Duodenal mucosa (tissue), 2 donors: ENCODE data around the gene PLXNA2.

Experiments used
- H3K27ac ChIP-seq: one replicate; pipeline ENCODE4 v1.7.0; 2013; ENCODE audit warnings: low read depth, low read length
- H3K27me3 ChIP-seq, 2 donors: one replicate each; pipeline ENCODE4 v1.7.0; 2013; ENCODE audit warnings: low read length in 2 of 2, control low read depth in 1 of 2; ENCODE audit not compliant: insufficient read depth in 2 of 2, control insufficient read depth in 1 of 2
- H3K36me3 ChIP-seq, 2 donors: one replicate each; pipeline ENCODE4 v1.7.0; 2013; ENCODE audit warnings: low read length in 2 of 2, control low read depth in 1 of 2; ENCODE audit not compliant: insufficient read depth in 2 of 2, control insufficient read depth in 1 of 2
- H3K4me1 ChIP-seq, 2 donors: one replicate each; pipeline ENCODE4 v1.7.0; 2013; ENCODE audit warnings: low read length in 2 of 2, control low read depth in 1 of 2; ENCODE audit not compliant: insufficient read depth in 2 of 2, control insufficient read depth in 1 of 2
- H3K4me3 ChIP-seq, 2 donors: one replicate each; pipeline ENCODE4 v1.7.0; 2013; ENCODE audit warnings: low read length in 2 of 2, low read depth in 1 of 2
- H3K9ac ChIP-seq, 2 donors: one replicate each; pipeline ENCODE4 v1.7.0; 2013; ENCODE audit warnings: low read length in 2 of 2, low read depth in 1 of 2
- H3K9me3 ChIP-seq, 2 donors: one replicate each; pipeline ENCODE4 v1.7.0; 2013; ENCODE audit warnings: low read length in 2 of 2, control low read depth in 1 of 2; ENCODE audit not compliant: control insufficient read depth in 1 of 2

PLXNA2 gene, protein sequence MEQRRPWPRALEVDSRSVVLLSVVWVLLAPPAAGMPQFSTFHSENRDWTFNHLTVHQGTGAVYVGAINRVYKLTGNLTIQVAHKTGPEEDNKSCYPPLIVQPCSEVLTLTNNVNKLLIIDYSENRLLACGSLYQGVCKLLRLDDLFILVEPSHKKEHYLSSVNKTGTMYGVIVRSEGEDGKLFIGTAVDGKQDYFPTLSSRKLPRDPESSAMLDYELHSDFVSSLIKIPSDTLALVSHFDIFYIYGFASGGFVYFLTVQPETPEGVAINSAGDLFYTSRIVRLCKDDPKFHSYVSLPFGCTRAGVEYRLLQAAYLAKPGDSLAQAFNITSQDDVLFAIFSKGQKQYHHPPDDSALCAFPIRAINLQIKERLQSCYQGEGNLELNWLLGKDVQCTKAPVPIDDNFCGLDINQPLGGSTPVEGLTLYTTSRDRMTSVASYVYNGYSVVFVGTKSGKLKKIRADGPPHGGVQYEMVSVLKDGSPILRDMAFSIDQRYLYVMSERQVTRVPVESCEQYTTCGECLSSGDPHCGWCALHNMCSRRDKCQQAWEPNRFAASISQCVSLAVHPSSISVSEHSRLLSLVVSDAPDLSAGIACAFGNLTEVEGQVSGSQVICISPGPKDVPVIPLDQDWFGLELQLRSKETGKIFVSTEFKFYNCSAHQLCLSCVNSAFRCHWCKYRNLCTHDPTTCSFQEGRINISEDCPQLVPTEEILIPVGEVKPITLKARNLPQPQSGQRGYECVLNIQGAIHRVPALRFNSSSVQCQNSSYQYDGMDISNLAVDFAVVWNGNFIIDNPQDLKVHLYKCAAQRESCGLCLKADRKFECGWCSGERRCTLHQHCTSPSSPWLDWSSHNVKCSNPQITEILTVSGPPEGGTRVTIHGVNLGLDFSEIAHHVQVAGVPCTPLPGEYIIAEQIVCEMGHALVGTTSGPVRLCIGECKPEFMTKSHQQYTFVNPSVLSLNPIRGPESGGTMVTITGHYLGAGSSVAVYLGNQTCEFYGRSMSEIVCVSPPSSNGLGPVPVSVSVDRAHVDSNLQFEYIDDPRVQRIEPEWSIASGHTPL (N-terminal part only)

GRCh38 chr1:208243967-208244916 is at the start of gene PLXNA2:
TSS of gene PLXNA2 (minus strand) at chr1:208244384. CDS start at chr1:208217922, 26,462 bp downstream.
- H3K4me3 ChIP-seq: peak within 1 kb of the TSS; percentile 86 to 89
- peaks cover 31 to 34% of the 10 kb centered on the region in 2 donors for H3K4me1 ChIP-seq
- peak within 1 kb of the TSS; percentile 78 for H3K27ac ChIP-seq
- no peaks in the 10 kb centered on the region for H3K27me3 ChIP-seq
- no peaks in the 10 kb centered on the region for H3K9me3 ChIP-seq
- peak within 1 kb of the TSS; percentile 68 to 88 for H3K9ac ChIP-seq
- H3K36me3 ChIP-seq: no peaks in the 10 kb centered on the region

- Histone ChIP-seq H3K9ac (no peak overlapping the region), H3K4me3 (no peak overlapping the region), H3K27me3 (peaks cover 0 to 14% of the 10 kb centered on the region in 2 donors), H3K9me3 (no peaks in the 10 kb centered on the region), H3K36me3 (no peaks in the 10 kb centered on the region), H3K4me1 (peaks cover 4% of the 10 kb centered on the region in 2 donors), H3K27ac (no peak overlapping the region)
Measured at GRCh38 chr1:208292908-208293307, 48.7 kb upstream of the PLXNA2 start.

- H3K27ac ChIP-seq: no peak overlapping the region
- no peaks in the 10 kb centered on the region for H3K36me3 ChIP-seq
- H3K4me3 ChIP-seq: no peak overlapping the region
- H3K9me3 ChIP-seq: no peaks in the 10 kb centered on the region
- peaks cover 4% of the 10 kb centered on the region in 2 donors for H3K4me1 ChIP-seq
- H3K27me3 ChIP-seq: peaks cover 0 to 14% of the 10 kb centered on the region in 2 donors
- no peak overlapping the region for H3K9ac ChIP-seq
Measured at GRCh38 chr1:208291923-208292711, 47.9 kb upstream of the PLXNA2 start.

- no peaks in the 10 kb centered on the region for H3K36me3 ChIP-seq
- H3K4me1 ChIP-seq: peaks cover 4% of the 10 kb centered on the region in 2 donors
- peaks cover 0 to 14% of the 10 kb centered on the region in 2 donors for H3K27me3 ChIP-seq
- no peak overlapping the region for H3K27ac ChIP-seq
- H3K4me3 ChIP-seq: no peak overlapping the region
- no peaks in the 10 kb centered on the region for H3K9me3 ChIP-seq
- no peak overlapping the region for H3K9ac ChIP-seq
Measured at GRCh38 chr1:208291129-208291528, 46.9 kb upstream of the PLXNA2 start.

DNA sequence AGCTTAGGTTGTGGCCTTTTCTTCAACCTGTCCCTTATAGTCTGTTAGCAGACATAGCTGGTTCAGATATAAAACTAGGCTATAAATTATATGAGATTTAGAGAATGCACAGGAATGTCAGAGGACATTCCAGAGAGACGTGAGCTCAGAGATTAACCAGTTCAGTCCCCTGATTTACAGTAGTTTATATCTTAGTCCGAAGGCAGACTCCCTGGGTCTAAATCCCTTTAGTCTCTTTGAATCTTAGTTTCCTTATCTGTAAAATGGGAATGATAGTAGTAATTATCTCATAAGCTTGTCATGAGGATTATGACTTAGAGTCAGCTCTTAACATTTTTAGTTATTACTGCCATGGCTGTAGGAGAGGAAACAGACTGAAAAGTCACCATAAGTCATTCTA is 45.5 kb upstream of the PLXNA2 start:
- Histone ChIP-seq H3K27ac (no peak overlapping the region), H3K9me3 (no peaks in the 10 kb centered on the region), H3K36me3 (no peaks in the 10 kb centered on the region), H3K4me3 (no peak overlapping the region), H3K27me3 (peaks cover 0 to 9% of the 10 kb centered on the region in 2 donors), H3K4me1 (peaks cover 4% of the 10 kb centered on the region in 2 donors), H3K9ac (no peak overlapping the region)

- Histone ChIP-seq H3K36me3 (no peaks in the 10 kb centered on the region), H3K9me3 (no peaks in the 10 kb centered on the region), H3K9ac (no peak overlapping the region), H3K4me3 (no peak overlapping the region), H3K27me3 (no peaks in the 10 kb centered on the region), H3K4me1 (peaks cover 4% of the 10 kb centered on the region in 2 donors), H3K27ac (no peak overlapping the region)
Measured at GRCh38 chr1:208288495-208288894, 44.3 kb upstream of the PLXNA2 start.

- no peaks in the 10 kb centered on the region for H3K9me3 ChIP-seq
- no peaks in the 10 kb centered on the region for H3K4me1 ChIP-seq
- H3K9ac ChIP-seq: no peak overlapping the region
- H3K27me3 ChIP-seq: peaks cover 11 to 12% of the 10 kb centered on the region in 2 donors
- H3K4me3 ChIP-seq: no peak overlapping the region
- no peaks in the 10 kb centered on the region for H3K36me3 ChIP-seq
- H3K27ac ChIP-seq: no peak overlapping the region
Measured at GRCh38 chr1:208280681-208281450, 36.7 kb upstream of the PLXNA2 start.

- Histone ChIP-seq H3K27ac (no peak overlapping the region), H3K9me3 (no peaks in the 10 kb centered on the region), H3K9ac (no peak overlapping the region), H3K4me1 (no peaks in the 10 kb centered on the region), H3K27me3 (peaks cover 12 to 16% of the 10 kb centered on the region in 2 donors), H3K4me3 (no peak overlapping the region), H3K36me3 (no peaks in the 10 kb centered on the region)
Measured at GRCh38 chr1:208279826-208280588, 35.8 kb upstream of the PLXNA2 start.
